Sigmoid colon (tissue), 7 donors: Measurements from ENCODE around the gene HOXB2. TPM values are rescaled to one million over a fixed set of nuclear protein-coding genes. Genes with fewer than 3 reads are reported as not detected.

ENCODE experiments used
- DNase-seq: peaks from one replicate; pipeline ENCODE4 v3.0.0-alpha.2; 2019
- H3K27ac ChIP-seq, 4 donors: fragments of 200-600 bp; sonication (generic); one replicate each; pipeline ENCODE4 v1.5.1; 2016 to 2019; ENCODE audit warnings: mild to moderate bottlenecking in 1 of 4
- H3K27me3 ChIP-seq, 3 donors: fragments of 200-600 bp; sonication (generic); one replicate each; pipeline ENCODE4 v1.5.1; 2019; ENCODE audit warnings: mild to moderate bottlenecking in 1 of 3
- H3K36me3 ChIP-seq, 4 donors: fragments of 200-600 bp; sonication (generic); one replicate each; pipeline ENCODE4 v1.5.1; 2016 to 2019
- H3K4me1 ChIP-seq, 4 donors: fragments of 200-600 bp; sonication (generic); one replicate each; pipeline ENCODE4 v1.5.1; 2017 to 2019
- H3K4me3 ChIP-seq, 4 donors: fragments of 200-600 bp; sonication (generic); one replicate each; pipeline ENCODE4 v1.5.1; 2017 to 2019; ENCODE audit warnings: mild to moderate bottlenecking in 2 of 4, moderate library complexity in 1 of 4
- H3K9me3 ChIP-seq, 4 donors: fragments of 200-600 bp in 3 of 4; sonication (generic) in 3 of 4; one replicate each; pipeline versions ENCODE4 v1.5.1 to v1.6.1; 2013 to 2019
- EP300 ChIP-seq, 4 donors: sonication (generic); formaldehyde crosslinking; IDR thresholded peaks; one replicate each; pipeline ENCODE4 v1.6.1; 2017; ENCODE audit warnings: antibody characterized with exemption in 4 of 4
- POLR2A ChIP-seq, 2 donors: fragments of 450-650 bp; IDR thresholded peaks; one replicate each; pipeline ENCODE4 v1.6.1; 2016; ENCODE audit warnings: antibody characterized with exemption in 2 of 2, mild to moderate bottlenecking in 2 of 2, moderate library complexity in 2 of 2
- POLR2AphosphoS5 ChIP-seq, 4 donors: sonication (generic); formaldehyde crosslinking; IDR thresholded peaks; one replicate each; pipeline ENCODE4 v1.6.1; 2017; ENCODE audit warnings: antibody characterized with exemption in 4 of 4
- WGBS, 2 donors: extraction: QIAGEN DNeasy Blood & Tissue Kit; methylation state at CpG; one replicate each; pipeline ENCODE4 v1.1.7; 2013; 5-methylcytosine and 5-hydroxymethylcytosine counted together
- intact Hi-C: fragments of 100-400 bp; cut with DNase I; formaldehyde crosslinking; loops from one replicate; pipeline ENCODE4 v1.15.1; 2023
- polyA plus RNA-seq, 3 donors: library from polyadenylated mRNA; stranded (reverse); fragments of 200-250 nt; gene quantifications; one replicate each; pipeline ENCODE4 v1.2.3, GENCODE V29; 2013
- total RNA-seq, 4 donors: library from RNA; depleted of rRNA; stranded (reverse); fragments of >200 nt; gene quantifications; one replicate each; pipeline ENCODE4 v1.1.0, GENCODE V29; 2016
- TF ChIP-seq, protein P1 (sequence below), 4 experiments: fragments of 450-650 bp in 3 of 4; fragments of 200-600 bp in 1 of 4; IDR thresholded peaks; one replicate each; pipeline ENCODE4 v1.5.1; 2016 to 2019; ENCODE audit warnings: antibody characterized with exemption in 4 of 4, mild to moderate bottlenecking in 3 of 4, moderate library complexity in 2 of 4
- donor health status: healthy with polysubstance abuse.
- donor health status: Bipolar disorder and iron deficiency.
- donor health status: healthy.

Gene HOXB2
- total and polyA plus RNA-seq, 7 donors = 1.6 to 86.1 (median 44.9) TPM

DNA sequence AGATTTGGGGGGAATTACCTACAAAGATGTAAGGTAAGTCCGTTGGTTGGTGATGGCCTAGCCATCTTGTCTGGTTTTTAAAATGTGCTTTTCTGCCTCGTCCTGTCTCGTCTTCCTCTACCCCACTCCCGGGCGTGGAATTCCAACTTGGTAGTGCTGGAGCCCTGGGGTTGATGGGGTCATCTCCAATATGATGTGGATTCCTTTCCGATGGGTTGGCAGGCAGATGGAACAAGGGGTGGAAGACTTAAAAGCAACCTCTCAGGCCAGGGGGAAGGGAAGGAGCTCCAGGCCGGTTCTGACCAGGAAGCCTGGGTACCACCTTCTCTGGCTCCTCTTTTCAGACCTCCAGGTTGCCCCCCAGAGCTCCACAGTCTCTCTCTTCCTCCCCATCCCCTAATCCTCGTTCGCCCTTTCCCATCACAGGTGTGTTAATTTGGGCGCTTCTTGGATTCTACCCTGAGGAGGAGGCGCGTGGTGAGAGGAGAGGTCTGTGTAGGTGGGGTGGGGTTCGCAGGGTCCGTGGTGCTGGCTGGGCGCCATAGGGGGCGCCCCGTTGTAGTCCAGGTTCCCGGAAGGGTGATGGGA lies 5.1 kb upstream of the HOXB2 start:
- DNase-seq = peak; percentile 56
- Histone ChIP-seq H3K36me3 (peaks cover 0 to 10% (median 3%) of the 10 kb centered on the region in 4 donors), H3K9me3 (no peaks in the 10 kb centered on the region), H3K27ac (peak overlapping the region; percentile 94 to 99 (median 96)), H3K4me3 (peak overlapping the region in 2 of 4 donors; percentile 35 to 37), H3K27me3 (no peaks in the 10 kb centered on the region), H3K4me1 (peaks cover 0 to 98% (median 92%) of the 10 kb centered on the region in 4 donors)
- intact Hi-C loops = no loop called here
- TF ChIP-seq POLR2A (IDR thresholded peaks at IDR 0.05) (no peak), POLR2AphosphoS5 (IDR thresholded peaks at IDR 0.05) (no peak), EP300 (IDR thresholded peaks at IDR 0.05) (no peak)
- TF ChIP-seq, protein P1, sequence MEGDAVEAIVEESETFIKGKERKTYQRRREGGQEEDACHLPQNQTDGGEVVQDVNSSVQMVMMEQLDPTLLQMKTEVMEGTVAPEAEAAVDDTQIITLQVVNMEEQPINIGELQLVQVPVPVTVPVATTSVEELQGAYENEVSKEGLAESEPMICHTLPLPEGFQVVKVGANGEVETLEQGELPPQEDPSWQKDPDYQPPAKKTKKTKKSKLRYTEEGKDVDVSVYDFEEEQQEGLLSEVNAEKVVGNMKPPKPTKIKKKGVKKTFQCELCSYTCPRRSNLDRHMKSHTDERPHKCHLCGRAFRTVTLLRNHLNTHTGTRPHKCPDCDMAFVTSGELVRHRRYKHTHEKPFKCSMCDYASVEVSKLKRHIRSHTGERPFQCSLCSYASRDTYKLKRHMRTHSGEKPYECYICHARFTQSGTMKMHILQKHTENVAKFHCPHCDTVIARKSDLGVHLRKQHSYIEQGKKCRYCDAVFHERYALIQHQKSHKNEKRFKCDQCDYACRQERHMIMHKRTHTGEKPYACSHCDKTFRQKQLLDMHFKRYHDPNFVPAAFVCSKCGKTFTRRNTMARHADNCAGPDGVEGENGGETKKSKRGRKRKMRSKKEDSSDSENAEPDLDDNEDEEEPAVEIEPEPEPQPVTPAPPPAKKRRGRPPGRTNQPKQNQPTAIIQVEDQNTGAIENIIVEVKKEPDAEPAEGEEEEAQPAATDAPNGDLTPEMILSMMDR (IDR thresholded peaks at IDR 0.05) = no peak
- WGBS, 2 donors = 85 to 88% methylated on average over 18 of the region's 18 CpGs

DNA sequence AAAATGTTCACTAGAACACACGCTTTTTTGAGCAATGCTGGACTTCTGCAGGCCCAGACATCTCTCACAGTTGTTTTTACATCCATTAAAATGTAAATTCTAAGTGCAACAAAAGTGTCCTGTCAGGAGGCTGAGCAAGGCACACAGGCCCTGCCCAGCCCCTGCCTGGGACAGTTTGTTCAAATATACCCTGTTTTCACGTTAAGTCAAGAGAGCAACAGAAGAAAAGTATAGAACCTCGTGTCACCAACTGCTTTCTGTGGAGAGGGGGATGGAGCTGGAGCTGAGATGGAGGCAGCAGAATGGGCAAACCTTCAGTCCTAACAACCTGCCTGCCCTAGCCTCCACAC lies 4.3 kb upstream of the HOXB2 start:
- WGBS, 2 donors = 73 to 75% methylated on average over 3 of the region's 3 CpGs
- Histone ChIP-seq H3K4me1 (peaks cover 0 to 97% (median 93%) of the 10 kb centered on the region in 4 donors), H3K9me3 (no peaks in the 10 kb centered on the region), H3K36me3 (peaks cover 0 to 10% (median 3%) of the 10 kb centered on the region in 4 donors), H3K27me3 (no peaks in the 10 kb centered on the region), H3K27ac (peak overlapping the region; percentile 94 to 99 (median 96)), H3K4me3 (no peak overlapping the region)
- intact Hi-C loops = no loop called here
- DNase-seq = no peak
- TF ChIP-seq, protein P1 (IDR thresholded peaks at IDR 0.05) = no peak
- TF ChIP-seq POLR2A (IDR thresholded peaks at IDR 0.05) (no peak), POLR2AphosphoS5 (IDR thresholded peaks at IDR 0.05) (no peak), EP300 (IDR thresholded peaks at IDR 0.05) (no peak)

DNA sequence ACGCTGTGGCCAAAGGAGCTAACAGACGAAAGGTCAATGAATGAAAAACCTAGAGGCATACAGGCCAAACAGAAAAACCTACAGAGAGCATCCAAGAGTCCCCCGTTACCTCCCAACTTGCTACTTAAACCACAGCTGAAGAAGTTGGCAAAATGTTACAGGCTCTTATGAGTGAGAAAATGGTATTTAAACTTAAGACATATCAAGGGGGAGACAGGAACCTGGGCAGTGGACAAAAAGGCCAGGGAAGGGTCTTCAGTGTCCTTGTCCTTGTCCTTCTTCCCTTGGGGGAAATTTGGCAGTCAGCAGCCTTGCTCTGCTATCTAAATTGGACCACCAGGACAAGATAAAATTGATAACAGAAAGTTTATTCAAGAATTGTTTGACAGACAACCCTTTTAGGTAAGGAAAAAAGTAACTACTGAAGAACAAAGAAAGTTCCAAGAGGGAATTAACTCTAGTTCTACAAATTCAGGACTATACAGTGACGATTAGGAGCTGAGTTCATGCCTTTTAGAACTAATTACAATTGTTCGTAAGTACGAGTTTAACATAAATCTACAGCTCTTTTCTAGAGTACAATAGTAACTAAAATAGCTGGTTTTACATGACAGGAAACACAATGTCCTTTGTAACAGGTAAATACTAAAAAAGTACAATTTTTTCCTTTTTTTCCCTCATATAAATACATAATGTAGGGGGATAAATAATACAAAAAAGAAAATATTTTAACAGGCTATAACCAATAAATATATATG lies 3.8 kb upstream of the HOXB2 start:
- Histone ChIP-seq H3K9me3 (no peaks in the 10 kb centered on the region), H3K4me3 (peak overlapping the region in 2 of 4 donors; percentile 28 to 32), H3K27ac (peak overlapping the region; percentile 94 to 99 (median 96)), H3K27me3 (no peaks in the 10 kb centered on the region), H3K36me3 (peaks cover 0 to 10% (median 3%) of the 10 kb centered on the region in 4 donors), H3K4me1 (peaks cover 0 to 91% (median 88%) of the 10 kb centered on the region in 4 donors)
- 59 to 80% methylated on average over 6 of the region's 6 CpGs for WGBS, 2 donors
- intact Hi-C loops = no loop called here
- TF ChIP-seq POLR2A (IDR thresholded peaks at IDR 0.05) = no peak
- no peak for TF ChIP-seq POLR2AphosphoS5 (IDR thresholded peaks at IDR 0.05)
- no peak for TF ChIP-seq EP300 (IDR thresholded peaks at IDR 0.05)
- TF ChIP-seq, protein P1 (IDR thresholded peaks at IDR 0.05) = no peak
- no peak for DNase-seq

DNA sequence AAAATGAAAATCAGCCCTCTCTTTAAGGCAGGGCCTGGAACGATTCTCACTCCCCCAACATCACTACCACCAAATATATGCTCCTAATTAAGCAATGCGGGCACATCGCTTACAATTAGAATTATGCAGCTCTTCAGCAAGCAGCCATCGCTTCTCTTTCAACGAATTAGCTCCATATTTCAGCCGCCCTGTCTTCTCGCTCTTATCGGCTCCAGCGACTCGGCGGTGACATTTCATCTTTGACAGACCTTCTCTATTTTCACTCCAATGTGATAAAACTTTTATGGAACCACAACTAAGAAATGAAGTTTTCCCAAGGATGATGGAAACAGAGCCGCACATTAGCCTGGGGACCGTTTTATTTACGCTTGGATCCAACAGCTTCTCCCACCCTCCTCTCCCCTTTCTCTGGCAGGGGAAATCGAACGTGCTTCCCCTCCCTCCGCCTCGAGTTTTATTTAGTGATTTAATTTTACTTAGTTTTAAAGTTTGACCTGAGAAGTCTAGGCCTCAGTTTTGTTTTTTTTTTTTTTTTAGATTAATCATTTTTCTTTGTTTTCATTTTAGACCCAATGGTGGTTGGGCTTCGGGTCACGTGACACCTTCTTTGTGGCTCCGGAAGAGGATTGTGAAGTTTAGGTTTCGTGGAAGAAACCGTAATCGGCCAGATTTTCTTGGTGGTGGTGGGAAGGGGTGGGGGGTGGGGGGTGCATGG lies 3.1 kb upstream of the HOXB2 start:
- Histone ChIP-seq H3K4me3 (peak overlapping the region; percentile 6 to 34 (median 30)), H3K9me3 (no peaks in the 10 kb centered on the region), H3K27me3 (no peaks in the 10 kb centered on the region), H3K4me1 (peaks cover 0 to 84% (median 81%) of the 10 kb centered on the region in 4 donors), H3K36me3 (peaks cover 0 to 15% (median 3%) of the 10 kb centered on the region in 4 donors), H3K27ac (peak overlapping the region; percentile 94 to 99 (median 96))
- WGBS, 2 donors = 45 to 77% methylated on average over 24 of the region's 24 CpGs
- TF ChIP-seq EP300 (IDR thresholded peaks at IDR 0.05) = no peak
- TF ChIP-seq, protein P1 (IDR thresholded peaks at IDR 0.05) = no peak
- no peak for TF ChIP-seq POLR2A (IDR thresholded peaks at IDR 0.05)
- TF ChIP-seq POLR2AphosphoS5 (IDR thresholded peaks at IDR 0.05) = peak in 1 of 4 donors; percentile 32
- intact Hi-C loops = no loop called here
- peak; percentile 81 for DNase-seq
